COR-L47 (cell line): ENCODE measurements around the gene CLCN7.

Source experiments
- DNase-seq: peaks from one replicate; lab custom pipeline; 2025; lab: John Stamatoyannopoulos, UW

The CLCN7 gene

DNA sequence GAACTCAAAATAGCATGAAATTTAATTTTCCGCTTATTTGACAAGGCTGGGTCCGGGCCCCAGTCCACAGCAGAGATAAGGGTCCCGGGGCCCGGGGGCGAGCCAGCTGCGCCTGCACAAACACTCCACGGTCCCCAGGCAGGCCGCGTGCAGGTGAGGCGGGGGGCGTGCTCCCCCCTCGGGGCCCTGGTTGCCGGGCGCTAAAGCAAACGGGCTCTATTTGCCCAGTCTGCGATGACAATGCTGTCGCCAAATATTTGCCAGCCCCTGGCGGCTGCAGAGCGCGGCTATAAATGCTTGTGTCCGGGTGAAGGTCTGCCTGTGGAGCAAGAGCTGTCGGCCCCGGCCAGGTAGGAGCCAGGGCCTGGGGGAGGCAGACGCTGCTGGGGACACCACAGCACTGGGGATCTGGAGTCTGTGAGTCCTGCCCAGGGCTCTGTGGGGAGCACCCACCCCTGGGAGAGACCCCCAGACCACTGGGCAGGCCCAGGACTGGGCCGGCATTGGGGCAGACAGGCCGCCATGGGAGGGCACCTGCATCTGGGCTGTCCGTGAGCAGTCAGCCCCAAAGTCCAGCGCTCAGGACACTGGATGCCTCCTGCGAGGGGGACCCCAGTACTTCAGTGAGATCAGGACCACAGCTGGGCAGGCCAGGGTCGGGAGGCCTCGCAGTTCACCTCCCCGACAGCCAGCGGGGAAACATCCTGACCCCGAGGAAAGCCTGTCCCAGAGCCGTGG is 43.9 kb downstream of the CLCN7 start, which contains the start of gene PERCC1:
Gene PERCC1, plus strand, starts transcription at position 320 of the 738 bp plus-strand sequence. CDS start 1,516 bp downstream, outside the sequence.
- peak; percentile 78 for DNase-seq

DNA sequence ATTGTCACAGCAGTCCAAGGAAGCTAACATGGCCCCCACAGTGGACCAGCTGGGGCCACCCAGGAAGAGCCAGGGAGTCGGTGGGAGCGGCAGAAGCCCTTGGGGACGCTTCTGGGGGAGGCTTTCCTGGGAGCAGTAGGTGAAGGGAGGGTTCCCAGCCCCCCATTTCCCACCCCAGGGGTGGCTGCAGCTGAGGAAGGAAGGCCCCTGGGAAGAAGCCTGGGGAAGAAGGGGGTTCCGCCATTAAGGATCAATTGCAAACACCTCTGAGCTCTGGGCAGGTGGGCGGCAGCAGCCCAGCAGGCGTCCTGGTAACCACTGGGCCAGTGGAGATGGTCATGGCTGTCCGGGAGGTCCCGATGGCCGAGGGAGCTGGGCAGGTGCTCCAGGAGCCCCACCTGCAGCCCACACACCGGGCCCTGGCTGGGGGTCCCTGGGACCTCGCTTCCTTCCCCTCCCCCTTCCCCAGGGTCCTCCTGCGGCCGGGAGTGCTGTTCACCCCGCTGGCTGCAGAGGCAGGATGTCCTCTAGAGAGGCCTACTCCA is 44.5 kb downstream of the CLCN7 start:
- DNase-seq: no peak

DNA sequence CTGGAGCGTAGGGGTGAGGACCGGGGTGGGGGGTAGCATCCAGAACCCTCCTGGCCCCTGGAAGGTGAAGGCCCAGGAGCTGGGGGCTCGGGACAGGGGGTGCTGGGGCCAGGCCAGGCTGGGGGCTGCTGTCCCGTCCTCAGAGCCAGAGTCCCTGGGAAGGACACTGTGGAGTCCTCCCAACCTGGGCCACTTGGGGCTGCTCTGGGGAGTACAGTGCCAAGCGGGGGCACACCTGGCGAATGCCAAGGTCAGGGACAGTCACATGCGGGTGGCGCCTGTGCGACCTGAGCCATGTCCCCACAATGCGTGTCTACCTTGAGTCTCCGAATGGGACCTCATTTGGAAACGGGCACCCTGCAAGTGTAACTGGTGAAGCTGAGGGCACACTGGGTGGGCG is 45.2 kb downstream of the CLCN7 start:
- no peak for DNase-seq

DNA sequence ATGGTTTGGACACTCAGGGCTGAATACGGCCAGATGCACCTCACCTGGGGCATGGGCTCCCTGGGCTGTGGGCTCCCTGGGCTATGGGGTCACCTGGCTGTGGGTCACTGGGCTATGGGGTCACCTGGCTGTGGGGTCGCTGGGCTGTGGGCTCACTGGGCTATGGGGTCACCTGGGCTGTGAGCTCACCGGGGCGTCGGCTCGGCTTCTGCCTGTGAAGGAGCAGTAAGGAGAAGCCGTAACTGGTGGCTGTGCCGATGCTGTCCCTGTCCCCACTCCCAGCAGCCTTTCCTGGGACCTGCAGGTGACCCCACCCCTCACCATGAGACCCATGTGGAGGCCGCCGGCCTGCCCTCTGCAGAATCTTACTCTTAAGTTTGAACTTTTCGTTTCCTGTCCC is 45.8 kb downstream of the CLCN7 start:
- no peak for DNase-seq

DNA sequence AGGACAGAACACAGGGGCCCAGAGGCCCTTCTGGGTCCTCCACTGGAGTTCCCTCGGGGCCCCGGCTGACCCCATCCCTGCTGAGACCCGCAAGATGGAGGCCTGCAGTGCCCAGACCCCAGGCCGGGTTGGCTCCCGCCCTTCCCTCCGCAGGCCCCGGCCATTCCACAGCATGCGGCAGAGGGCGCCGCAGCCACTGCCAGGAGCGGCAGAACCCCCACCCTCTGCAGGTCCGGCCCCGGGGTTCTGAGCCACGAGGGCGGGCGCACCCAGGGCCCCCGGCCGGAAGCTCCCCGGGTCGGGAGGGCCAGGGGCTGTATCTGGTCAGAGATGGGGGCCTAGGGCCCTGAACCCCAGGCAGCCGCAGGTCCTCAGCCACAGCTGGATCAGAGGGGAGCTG is 46.3 kb downstream of the CLCN7 start:
- no peak for DNase-seq

DNA sequence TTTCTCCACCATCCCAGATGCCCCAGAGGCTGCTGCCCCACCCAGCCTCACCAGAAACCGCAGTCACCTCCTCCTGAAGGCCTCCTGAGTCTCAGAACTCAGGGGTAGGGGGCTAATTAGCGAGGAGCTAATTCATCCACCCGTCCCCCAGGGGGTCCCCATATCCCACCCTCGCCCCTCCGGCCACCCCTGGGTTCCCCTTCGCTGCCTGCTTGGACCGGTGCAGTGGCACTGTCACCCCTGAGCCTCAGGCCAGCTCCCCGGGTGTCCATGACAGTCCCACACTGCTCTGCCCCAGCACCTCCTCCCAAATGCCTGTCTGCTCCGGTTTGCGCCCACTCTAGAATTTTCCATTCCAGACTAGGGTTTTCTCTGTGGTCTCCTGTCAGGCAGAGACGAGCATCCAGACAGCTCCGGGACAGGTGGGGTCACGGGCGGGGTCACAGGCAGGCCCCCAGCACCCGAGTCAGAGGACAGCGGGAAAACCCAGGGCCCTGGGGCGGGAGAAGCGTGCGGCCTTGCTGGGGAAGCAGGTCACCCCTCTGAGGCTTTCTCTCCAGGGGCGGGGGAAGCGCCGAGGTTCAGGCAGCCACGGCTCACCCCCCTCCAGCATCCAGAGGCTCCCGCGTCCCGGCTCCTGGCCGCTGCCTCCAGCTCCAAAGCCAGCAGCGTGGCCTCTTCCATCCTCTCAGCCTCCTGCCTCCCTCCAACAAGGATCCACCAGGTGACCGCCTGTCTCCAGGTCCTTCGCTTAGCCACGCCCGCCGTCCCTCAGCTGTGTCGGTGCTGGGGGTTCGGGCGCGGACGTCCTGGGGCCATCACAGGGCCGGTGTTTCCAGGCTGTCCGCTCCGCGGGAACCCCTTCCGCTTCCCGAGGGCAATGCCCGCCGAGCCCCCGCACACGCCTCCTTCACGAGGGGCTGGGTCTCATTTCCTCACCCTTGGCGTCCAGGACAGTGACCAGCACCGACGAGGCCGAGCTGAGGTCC is 47.1 kb downstream of the CLCN7 start:
- no peak for DNase-seq

DNA sequence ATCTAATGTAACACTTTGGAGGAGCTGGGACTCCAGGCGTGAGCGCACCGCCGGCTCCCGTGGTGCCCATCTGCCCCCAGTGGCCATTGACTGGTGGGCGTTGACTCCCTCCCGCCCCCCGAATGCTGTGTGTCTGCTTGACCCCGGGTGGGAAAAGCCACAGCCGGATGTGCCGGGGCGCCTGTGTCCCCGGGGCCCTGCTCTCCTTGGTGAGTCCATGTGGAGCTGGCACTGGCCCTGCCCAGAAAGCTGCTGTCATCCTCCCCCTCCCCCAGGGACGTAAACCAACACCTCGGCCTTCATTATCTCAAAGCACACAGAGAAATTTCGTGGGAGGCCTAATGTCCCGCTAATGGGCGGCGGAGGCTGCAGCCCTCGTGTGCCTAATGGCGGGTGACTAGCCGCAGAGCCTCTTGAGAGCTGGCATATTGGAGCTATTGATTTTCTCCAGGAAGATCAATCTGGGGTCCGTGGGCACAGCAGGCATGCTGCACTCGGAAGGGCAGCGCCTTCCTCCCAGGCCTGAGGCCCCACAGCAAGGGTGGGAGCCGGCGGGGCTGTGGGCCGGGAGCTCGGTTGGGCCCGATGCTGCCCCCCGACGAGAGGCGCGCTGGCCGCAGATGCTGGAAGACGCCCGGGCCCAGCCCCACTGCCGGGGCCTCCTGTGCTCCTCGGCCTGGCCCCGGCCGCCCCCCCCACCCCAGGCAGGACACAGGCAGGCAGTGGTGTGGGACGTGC is 47.9 kb downstream of the CLCN7 start:
- no peak for DNase-seq

DNA sequence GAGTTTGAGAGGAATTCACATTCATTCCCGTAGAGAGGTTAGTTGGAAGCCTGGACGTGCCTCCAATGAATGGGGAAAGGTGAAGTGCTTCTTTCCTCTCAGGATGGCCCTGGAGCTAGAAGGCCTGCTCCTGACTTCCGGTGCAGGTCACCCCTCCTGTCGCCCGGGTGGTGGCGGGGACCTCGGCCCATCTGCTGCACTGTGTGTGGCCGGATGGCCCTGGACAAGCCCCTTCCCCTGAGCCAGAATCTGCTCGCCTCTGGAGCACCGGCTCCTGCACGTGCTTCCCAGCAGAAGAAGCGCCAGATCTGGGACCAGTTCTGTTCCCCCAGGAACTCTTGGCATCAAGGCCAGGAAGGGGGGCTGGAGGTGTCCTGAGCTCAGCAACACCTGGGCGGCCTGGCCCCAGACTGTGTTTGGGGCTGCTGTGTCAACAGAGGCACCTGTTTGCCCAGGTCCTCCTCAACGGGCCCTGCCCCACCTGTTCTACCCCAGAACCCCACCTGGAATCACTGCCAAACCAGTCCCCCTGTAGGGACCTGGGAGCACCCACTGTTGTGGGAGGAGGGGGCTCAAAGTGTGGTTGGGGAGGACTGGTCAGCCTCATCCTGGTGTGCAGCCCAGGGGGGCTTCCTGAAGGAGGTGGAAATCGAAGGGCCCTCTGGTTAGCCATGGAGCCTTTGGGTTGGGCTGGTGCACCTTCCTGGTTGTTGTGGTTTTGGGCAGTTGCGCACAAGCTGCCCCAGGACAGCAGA is 49.0 kb downstream of the CLCN7 start:
- DNase-seq: no peak

DNA sequence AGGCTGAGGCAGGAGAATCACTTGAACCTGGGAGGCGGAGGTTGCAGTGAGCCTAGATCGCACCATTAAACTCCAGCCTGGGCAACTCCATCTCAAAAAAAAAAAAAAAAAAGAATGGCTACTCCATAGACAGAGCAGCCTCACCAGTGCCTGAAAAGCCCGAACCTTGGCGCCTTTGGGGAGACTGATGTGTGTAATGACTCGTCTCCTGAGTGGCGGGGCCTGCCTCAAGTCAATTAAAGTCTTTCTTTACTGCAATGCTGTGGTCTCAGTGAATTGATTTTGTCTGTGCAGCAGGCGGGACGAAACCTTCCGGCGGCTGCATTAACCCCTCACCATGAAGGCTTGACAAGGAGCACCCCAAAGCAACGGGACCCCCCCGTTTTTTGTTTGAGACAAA is 50.8 kb downstream of the CLCN7 start:
- no peak for DNase-seq

DNA sequence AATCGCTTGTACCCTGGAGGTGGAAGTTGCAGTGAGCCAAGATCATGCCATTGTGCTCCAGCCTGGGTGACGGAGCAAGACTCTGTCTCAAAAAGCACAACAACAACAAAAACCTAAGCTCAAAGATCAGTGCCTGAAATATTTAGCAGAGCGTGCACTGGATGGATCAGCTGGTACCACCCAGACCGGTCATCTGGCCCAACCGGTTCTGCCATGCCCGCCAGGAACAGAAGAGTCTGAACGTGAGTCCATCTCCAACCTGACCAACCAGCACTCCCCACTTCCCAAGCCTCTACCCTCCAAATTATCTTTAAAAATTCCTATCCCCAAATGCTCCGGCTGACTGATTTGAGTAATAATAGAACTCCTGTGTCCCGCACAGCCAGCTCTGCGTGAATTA is 52.8 kb downstream of the CLCN7 start:
- DNase-seq: no peak

DNA sequence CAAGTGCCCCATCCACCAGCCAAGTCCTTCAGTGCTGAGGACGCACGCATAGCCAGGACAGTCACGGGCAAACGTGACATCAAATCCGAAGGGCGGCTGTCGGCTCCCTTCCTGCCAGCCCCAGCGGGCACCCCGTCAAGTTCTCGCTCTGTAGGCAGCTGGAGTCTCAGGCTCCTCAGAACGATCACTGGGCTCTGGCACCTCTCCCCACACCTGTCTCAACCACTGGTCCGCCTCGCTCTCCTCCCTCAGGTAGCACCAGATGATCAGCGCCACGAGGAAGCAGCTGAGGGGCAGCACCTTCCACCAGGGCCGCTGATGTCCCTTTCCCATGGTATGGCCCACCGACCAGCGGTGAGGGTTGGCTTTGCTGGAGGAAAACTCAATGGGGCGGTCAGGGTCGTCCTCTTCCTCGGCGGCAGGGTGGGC is 54.7 kb downstream of the CLCN7 start:
- DNase-seq: no peak

DNA sequence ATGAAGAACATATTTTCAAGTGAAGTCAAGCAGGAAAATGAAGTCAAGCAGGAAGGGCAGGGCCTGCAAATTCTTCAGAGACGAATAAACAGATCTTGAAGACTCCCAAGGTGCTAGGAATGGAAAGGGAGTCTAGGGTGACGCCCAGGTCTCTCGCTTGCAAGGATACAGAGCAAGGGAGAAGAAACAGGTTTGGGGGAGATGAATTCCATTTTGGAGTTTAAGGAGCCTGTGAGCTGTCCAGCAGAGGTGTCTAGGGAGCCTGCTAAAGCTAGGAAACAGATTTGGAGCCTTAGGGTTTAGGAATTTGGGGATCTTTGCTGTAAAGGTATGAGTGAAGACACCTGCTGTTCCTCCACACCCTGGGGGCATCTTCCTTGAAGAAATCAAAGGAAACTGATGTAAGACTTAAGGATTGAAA is 58.3 kb downstream of the CLCN7 start:
- DNase-seq: no peak

DNA sequence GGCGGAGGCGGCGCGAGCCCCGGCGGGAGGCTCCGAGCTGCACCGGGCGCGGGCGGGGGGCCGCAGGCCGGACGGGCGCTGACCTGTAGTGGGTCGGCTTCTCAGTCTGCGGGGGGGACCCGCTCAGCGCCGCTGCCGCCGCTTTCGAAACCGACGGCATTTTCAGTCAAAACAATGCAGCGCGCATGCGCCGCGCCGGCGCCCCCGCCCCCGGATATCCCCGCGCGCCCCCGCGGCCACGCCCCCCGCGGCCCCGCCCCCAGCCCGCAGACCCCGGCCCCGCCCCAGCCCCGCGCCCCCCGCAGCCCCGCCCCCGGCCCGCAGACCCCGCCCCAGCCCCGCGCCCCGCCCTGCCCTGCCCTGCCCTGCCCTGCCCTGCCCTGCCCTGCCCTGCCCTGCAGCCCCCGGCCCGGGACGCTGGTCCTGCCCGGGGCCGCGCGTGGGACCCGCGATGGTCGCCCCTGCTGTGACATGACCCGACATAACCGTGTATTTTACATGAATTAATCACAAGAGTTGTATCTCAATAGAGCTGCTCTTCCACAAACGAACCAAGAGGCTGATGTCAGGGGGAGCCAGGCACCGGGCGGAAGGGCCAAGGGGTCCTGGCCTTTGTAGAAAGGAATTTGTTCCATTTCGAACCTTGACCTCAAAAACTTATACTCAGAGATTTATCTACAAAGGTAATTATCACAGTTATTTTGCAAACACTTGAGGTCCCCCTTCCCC is 60.1 kb downstream of the CLCN7 start, which contains the start of gene UNKL:
Gene UNKL, minus strand, starts transcription at position 173 of the 729 bp plus-strand sequence. Its CDS starts 13 bp downstream, at position 160.
- DNase-seq: peak; percentile 33

DNA sequence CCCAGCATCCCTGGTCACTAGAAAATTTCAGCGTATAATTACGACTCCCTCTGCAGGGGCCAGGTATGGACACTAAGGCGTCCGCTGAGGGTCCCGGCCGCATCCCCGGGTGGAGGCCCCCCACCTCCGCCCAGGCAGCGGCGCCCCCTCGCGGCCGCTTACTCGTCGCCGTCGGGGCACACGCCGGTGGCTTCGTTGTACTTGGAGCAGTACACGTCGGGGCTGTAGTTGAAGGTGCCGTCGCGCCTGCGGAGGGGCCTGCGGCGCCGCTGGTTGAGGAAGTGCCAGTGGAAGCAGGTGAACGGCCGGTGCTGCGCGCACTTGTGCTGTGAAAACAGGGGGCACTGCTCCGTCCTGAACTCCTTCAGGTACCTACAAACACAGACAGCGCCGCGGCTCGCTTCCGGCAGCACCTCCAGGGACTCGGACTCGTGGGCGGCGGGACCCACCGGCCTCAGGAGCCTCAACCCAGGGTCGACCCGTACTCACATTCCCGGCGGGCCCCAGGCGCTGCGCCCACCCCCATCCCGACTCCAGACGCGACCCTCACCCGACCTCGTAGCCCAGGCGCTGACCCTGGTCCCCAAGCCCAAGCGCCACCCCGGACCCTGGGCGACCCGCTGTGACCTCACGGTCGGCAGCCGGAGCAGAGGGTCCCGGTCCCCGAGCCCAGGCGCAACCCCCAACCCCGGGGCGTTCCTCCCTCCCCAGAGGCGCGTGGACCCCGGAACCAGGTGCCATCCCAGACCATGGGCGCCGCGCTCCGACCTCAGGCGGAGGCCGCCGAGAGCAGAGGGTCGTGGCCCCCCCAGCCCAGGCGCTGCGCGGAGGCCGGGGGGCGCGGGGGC is 60.9 kb downstream of the CLCN7 start:
- DNase-seq: peak; percentile 40

DNA sequence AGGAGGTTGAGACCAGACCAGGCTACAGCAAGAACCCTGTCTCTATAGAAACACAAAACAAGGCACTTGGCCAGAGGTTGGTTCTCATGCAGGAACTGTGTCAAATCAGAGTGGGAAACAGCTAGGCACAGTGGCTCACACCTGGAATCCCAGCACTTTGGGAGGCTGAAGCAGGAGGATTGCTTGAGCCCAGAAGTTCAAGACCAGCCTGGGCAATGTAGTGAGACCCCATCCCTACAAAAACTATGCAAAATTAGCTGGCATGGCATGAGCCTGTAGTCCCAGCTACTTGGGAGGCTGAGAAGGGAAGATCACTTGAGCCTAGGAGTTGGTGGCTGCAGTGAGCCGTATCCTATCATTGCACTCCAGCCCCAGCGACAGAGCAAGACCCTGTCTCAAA is 62.0 kb downstream of the CLCN7 start:
- no peak for DNase-seq

DNA sequence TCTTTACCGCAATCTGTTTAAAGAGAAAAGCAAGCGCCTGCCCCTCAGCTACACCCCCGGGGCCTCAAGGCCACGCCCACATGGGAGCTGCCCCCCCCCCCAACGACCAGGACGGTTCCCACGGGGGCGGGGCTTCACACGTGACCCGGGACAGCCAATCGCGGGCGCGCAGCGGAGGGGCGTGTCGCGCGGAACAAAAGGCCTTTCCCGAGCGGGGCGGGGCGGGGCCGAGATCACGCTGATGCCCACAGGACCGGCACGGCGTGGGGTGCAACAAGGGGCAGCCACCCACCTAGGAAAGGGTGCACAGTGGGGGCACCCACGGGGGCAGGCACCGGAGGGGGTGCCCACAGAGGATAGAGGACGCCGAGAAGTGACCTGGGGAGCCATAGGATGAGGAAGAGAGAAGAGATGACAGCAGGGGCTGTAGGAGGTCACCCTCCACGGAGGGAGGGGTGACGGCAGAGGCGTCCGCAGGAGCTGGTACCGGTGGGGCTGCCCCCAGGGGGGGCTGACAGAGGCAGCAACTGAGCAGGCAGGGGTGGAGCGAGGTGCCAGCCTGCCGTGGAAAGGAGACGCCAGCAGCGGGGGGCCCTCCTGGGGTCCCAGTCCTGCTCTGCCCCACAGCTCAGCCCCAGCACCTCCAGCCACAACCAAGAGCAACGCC is 66.5 kb downstream of the CLCN7 start:
- DNase-seq: peak; percentile 92

DNA sequence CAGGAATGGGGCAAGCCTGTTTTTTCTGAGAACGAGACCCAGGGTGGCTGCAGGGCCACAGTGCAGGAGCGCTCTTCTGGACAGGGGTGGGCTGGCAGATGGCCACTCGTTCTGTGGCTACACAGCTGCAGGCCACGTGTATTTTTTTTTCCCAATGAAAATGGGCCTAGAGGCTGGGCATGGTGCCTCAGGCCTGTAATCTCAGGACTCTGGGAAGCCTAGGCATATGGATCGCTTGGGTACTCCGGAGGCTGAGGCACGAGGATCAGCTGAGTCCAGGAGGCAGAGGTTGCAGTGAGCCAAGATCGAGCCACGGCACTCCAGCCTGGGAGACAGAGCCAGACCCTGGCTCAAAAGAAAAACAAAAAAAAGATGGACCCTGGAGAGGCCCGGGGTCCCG is 67.1 kb downstream of the CLCN7 start:
- no peak for DNase-seq

DNA sequence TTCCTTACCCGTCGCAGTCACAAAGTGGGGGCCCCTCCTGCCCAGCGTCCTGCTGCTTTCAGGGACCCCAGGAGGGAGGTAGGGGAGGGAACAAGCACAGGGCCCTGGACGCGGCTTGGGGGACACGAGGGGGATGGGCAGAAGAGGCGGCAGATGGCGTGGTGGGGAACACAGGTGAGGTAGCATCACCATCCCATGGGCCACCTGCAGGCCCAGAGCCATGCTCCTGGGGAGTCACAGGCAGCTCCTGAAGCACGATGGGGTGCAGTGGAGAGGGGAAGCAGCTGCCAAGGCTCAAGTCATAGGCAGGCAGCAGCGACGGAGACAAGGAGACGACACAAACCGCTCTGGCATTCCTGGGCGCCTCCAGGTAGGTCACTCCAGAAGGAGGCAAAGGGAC is 71.1 kb downstream of the CLCN7 start:
- DNase-seq: no peak

DNA sequence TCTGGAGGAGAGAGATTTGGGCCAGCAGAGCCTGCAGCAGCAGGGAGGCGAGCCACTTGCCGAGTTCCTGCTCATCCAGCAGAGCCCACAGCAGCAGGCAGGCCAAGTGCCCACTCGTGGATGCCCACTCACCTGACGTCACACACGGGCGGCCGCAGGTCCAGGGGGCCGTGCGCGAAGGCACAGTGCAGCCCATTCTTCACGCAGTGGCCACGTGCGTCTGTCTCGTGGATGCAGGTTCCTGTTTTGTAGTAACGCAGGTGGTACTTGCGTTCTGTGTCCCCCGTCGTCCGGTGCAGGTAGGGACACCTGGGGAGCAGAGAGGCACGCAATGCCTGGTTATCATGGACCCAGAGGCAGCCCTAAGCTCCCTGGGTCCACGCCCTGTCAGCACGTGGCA is 71.8 kb downstream of the CLCN7 start:
- DNase-seq: no peak
